GM10248 (cell line): ENCODE results near the gene CARTPT.

ENCODE experiments used
- CTCF ChIA-PET: fragments of 300-600 bp; sonication (Branson Sonifier 250); formaldehyde crosslinking; extraction: SDS; loops from one replicate; lab custom pipeline; 2021; ENCODE audit warnings: antibody characterized with exemption; lab: Yijun Ruan, JAX
- POLR2A ChIA-PET: fragments of 350-650 bp; sonication (Branson Sonifier 250); formaldehyde crosslinking; extraction: SDS; loops from one replicate; lab custom pipeline; 2020; ENCODE audit warnings: antibody characterized with exemption; lab: Yijun Ruan, JAX
- DNase-seq: peaks from one replicate; pipeline ENCODE4 v3.0.0; 2012; ENCODE audit errors: extremely low spot score
- CTCF ChIP-seq: IDR thresholded peaks from 2 replicates; pipeline ENCODE4 v1.5.1; 2012; ENCODE audit warnings: mild to moderate bottlenecking, low read depth; ENCODE audit errors: extremely low read depth, missing control alignments, control extremely low read depth

CARTPT gene

GRCh38 chr5:71719063-71719964 is at the start of gene CARTPT:
Gene CARTPT (plus strand): TSS chr5:71719275. CDS start chr5:71719294, 19 bp downstream.
- CTCF ChIA-PET = interaction anchor here (1.1 kb wide), 1 partner anchor 23 kb away, joined by 3 read pairs; no protein-coding TSS in a partner anchor
- DNase-seq = no peak
- POLR2A ChIA-PET = no interaction called here
- TF ChIP-seq CTCF = no peak

GRCh38 chr5:71677977-71678376 is 41.1 kb upstream of the CARTPT start:
- CTCF ChIA-PET = no interaction called here
- POLR2A ChIA-PET = no interaction called here
- no peak for DNase-seq
- TF ChIP-seq CTCF = no peak

GRCh38 chr5:71679714-71680113 is 39.4 kb upstream of the CARTPT start:
- TF ChIP-seq CTCF = no peak
- DNase-seq = no peak
- ChIA-PET CTCF (interaction anchor here (1.0 kb wide), 1 partner anchor 15 kb away, joined by 3 read pairs; no protein-coding TSS in a partner anchor), POLR2A (no interaction called here)

- CTCF ChIA-PET = interaction anchor here (1.0 kb wide), 1 partner anchor 14 kb away, joined by 3 read pairs; no protein-coding TSS in a partner anchor
- TF ChIP-seq CTCF = no peak
- no peak for DNase-seq
- POLR2A ChIA-PET = no interaction called here
Observed at GRCh38 chr5:71680510-71680909, 38.6 kb upstream of the CARTPT start.

GRCh38 chr5:71681296-71681695 is 37.8 kb upstream of the CARTPT start:
- no peak for TF ChIP-seq CTCF
- DNase-seq = no peak
- POLR2A ChIA-PET = interaction anchor here (0.6 kb wide), 1 partner anchor 99 kb away, joined by 4 read pairs; no protein-coding TSS in a partner anchor
- CTCF ChIA-PET = no interaction called here

- CTCF ChIA-PET = interaction anchor here (1.4 to 1.6 kb wide), 3 partner anchors 10 to 17 kb away, joined by 3 to 4 read pairs (median 3); no protein-coding TSS in a partner anchor
- no peak for TF ChIP-seq CTCF
- DNase-seq = no peak
- POLR2A ChIA-PET = no interaction called here
Observed at GRCh38 chr5:71684309-71684708, 34.8 kb upstream of the CARTPT start.
